ENCODE measurements around the gene FCRL6. TPM values are rescaled to one million over a fixed set of nuclear protein-coding genes. Genes with fewer than 3 reads are reported as not detected.

The FCRL6 gene
- total RNA-seq, 1 donor from 2014 or later: not detected

GRCh38 chr1:159804924-159805323 is 2.8 kb downstream of the FCRL6 start:
- H3K9me3 Mint-ChIP-seq (ENCODE audit: unreplicated experiment): peaks cover 5% of the 10 kb centered on the region
- Histone ChIP-seq H3K9me3 (ENCODE audit: insufficient read depth, low read depth, low read length) (no peaks in the 10 kb centered on the region), H3K9ac (ENCODE audit: low read length) (no peak overlapping the region), H3K27ac (ENCODE audit: low read depth, low read length) (no peak overlapping the region), H3K4me2 (ENCODE audit: low read length) (no peak overlapping the region), H2AFZ (ENCODE audit: low read depth, low read length) (no peak overlapping the region), H4K20me1 (ENCODE audit: insufficient read depth, low read length) (no peaks in the 10 kb centered on the region), H3K27me3 (ENCODE audit: insufficient read depth, low read length) (no peaks in the 10 kb centered on the region), H3K79me2 (ENCODE audit: insufficient read depth, low read length) (no peaks in the 10 kb centered on the region), H3K36me3 (ENCODE audit: insufficient read depth, low read length) (no peaks in the 10 kb centered on the region), H3K4me1 (ENCODE audit: insufficient read depth, low read length) (no peaks in the 10 kb centered on the region), H3K4me3 (ENCODE audit: insufficient read depth, low read depth, low read length) (no peak overlapping the region)
- no peak overlapping the region for H3K4me3 Mint-ChIP-seq (ENCODE audit: unreplicated experiment)
- H3K27ac Mint-ChIP-seq (ENCODE audit: unreplicated experiment): no peak overlapping the region
- no peaks in the 10 kb centered on the region for H3K4me1 Mint-ChIP-seq (ENCODE audit: low read depth, unreplicated experiment)
- DNase-seq (ENCODE audit: low read depth) (no peak), FAIRE-seq (peak; percentile 69)
- TF ChIP-seq EZH2 (IDR thresholded peaks at IDR 0.05; ENCODE audit: insufficient read depth, low read length): no peak
- TF ChIP-seq, protein P1, sequence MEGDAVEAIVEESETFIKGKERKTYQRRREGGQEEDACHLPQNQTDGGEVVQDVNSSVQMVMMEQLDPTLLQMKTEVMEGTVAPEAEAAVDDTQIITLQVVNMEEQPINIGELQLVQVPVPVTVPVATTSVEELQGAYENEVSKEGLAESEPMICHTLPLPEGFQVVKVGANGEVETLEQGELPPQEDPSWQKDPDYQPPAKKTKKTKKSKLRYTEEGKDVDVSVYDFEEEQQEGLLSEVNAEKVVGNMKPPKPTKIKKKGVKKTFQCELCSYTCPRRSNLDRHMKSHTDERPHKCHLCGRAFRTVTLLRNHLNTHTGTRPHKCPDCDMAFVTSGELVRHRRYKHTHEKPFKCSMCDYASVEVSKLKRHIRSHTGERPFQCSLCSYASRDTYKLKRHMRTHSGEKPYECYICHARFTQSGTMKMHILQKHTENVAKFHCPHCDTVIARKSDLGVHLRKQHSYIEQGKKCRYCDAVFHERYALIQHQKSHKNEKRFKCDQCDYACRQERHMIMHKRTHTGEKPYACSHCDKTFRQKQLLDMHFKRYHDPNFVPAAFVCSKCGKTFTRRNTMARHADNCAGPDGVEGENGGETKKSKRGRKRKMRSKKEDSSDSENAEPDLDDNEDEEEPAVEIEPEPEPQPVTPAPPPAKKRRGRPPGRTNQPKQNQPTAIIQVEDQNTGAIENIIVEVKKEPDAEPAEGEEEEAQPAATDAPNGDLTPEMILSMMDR (IDR thresholded peaks at IDR 0.05; ENCODE audit: insufficient read depth, low read depth, low read length): no peak
- H3K36me3 Mint-ChIP-seq (ENCODE audit: low read depth, unreplicated experiment): no peaks in the 10 kb centered on the region
- H3K27me3 Mint-ChIP-seq (ENCODE audit: low read depth, unreplicated experiment): peaks cover 23% of the 10 kb centered on the region

DNA sequence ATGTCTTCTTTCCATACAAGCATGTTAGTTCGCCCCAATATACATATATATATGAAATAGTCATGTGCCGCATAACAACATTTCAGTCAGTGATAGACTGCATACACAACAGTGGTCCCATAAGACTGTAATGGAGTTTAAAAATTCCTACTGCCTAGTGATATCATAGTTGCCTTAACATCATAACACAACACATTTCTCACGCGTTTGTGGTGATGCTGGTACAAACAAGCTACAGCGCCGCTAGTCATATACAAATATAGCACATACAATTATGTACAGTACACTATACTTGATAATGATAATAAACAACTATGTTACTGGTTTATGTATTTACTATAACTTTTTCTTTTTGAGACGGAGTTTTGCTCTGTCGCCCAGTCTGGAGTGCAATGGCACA is 13.8 kb downstream of the FCRL6 start:
- no peaks in the 10 kb centered on the region for H3K9me3 ChIP-seq (ENCODE audit: insufficient read depth, low read depth, low read length)
- H3K4me3 ChIP-seq (ENCODE audit: insufficient read depth, low read depth, low read length): no peak overlapping the region
- Mint-ChIP-seq H3K27ac (ENCODE audit: unreplicated experiment) (no peak overlapping the region), H3K36me3 (ENCODE audit: low read depth, unreplicated experiment) (peaks cover 2% of the 10 kb centered on the region), H3K27me3 (ENCODE audit: low read depth, unreplicated experiment) (peaks cover 34% of the 10 kb centered on the region), H3K4me3 (ENCODE audit: unreplicated experiment) (no peak overlapping the region), H3K4me1 (ENCODE audit: low read depth, unreplicated experiment) (no peaks in the 10 kb centered on the region), H3K9me3 (ENCODE audit: unreplicated experiment) (no peaks in the 10 kb centered on the region)
- no peaks in the 10 kb centered on the region for H4K20me1 ChIP-seq (ENCODE audit: insufficient read depth, low read length)
- H2AFZ ChIP-seq (ENCODE audit: low read depth, low read length): no peak overlapping the region
- H3K36me3 ChIP-seq (ENCODE audit: insufficient read depth, low read length): no peaks in the 10 kb centered on the region
- no peaks in the 10 kb centered on the region for H3K79me2 ChIP-seq (ENCODE audit: insufficient read depth, low read length)
- H3K9ac ChIP-seq (ENCODE audit: low read length): no peak overlapping the region
- TF ChIP-seq EZH2 (IDR thresholded peaks at IDR 0.05; ENCODE audit: insufficient read depth, low read length): no peak
- TF ChIP-seq, protein P1 (IDR thresholded peaks at IDR 0.05; ENCODE audit: insufficient read depth, low read depth, low read length): no peak
- DNase-seq (ENCODE audit: low read depth): no peak
- no peak overlapping the region for H3K27ac ChIP-seq (ENCODE audit: low read depth, low read length)
- H3K27me3 ChIP-seq (ENCODE audit: insufficient read depth, low read length): no peaks in the 10 kb centered on the region
- no peak overlapping the region for H3K4me2 ChIP-seq (ENCODE audit: low read length)
- H3K4me1 ChIP-seq (ENCODE audit: insufficient read depth, low read length): no peaks in the 10 kb centered on the region
- FAIRE-seq: no peak

DNA sequence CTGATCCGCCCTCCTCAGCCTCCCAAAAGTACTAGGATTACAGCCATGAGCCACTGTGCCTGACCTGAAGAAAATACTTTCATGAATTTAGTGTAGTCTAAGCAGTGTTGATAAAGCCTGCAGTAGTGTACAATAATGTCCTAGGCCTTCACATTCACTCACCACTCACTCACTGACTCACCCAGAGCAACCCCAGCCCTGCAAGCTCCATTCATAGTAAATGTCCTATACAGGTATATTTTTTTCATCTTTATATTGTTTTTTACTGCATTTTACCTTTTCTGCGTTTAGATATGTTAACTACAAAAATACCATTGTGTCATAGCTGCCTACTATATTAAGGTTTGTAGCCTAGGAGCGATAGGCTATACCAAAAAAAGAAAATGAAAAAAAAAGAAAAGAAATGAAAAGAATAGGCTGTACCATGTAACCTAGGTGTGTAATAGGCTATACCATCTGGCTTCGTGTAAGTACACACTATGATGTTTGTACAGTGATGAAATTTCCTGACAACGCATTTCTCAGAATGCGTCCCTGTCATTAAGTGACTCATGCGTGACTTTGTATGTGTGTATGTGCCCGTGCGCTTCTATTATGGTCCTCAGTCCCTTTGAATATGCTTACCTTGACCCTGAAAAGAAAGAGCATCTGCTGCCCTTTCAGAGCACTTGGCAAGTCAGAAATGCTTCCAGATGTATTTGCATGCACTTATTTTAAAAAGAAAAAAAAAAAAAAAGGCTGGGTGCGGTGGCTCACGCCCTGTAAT is 15.3 kb downstream of the FCRL6 start:
- H3K9ac ChIP-seq (ENCODE audit: low read length): no peak overlapping the region
- H3K4me3 Mint-ChIP-seq (ENCODE audit: unreplicated experiment): no peak overlapping the region
- H3K4me2 ChIP-seq (ENCODE audit: low read length): no peak overlapping the region
- H3K36me3 ChIP-seq (ENCODE audit: insufficient read depth, low read length): no peaks in the 10 kb centered on the region
- H3K4me1 Mint-ChIP-seq (ENCODE audit: low read depth, unreplicated experiment): no peaks in the 10 kb centered on the region
- peaks cover 32% of the 10 kb centered on the region for H3K27me3 Mint-ChIP-seq (ENCODE audit: low read depth, unreplicated experiment)
- no peak for DNase-seq (ENCODE audit: low read depth)
- H3K27me3 ChIP-seq (ENCODE audit: insufficient read depth, low read length): peaks cover 4% of the 10 kb centered on the region
- no peak overlapping the region for H3K27ac Mint-ChIP-seq (ENCODE audit: unreplicated experiment)
- H3K79me2 ChIP-seq (ENCODE audit: insufficient read depth, low read length): no peaks in the 10 kb centered on the region
- FAIRE-seq: no peak
- no peak overlapping the region for H3K4me3 ChIP-seq (ENCODE audit: insufficient read depth, low read depth, low read length)
- H3K9me3 Mint-ChIP-seq (ENCODE audit: unreplicated experiment): no peaks in the 10 kb centered on the region
- H3K9me3 ChIP-seq (ENCODE audit: insufficient read depth, low read depth, low read length): no peaks in the 10 kb centered on the region
- H4K20me1 ChIP-seq (ENCODE audit: insufficient read depth, low read length): no peaks in the 10 kb centered on the region
- H3K4me1 ChIP-seq (ENCODE audit: insufficient read depth, low read length): no peaks in the 10 kb centered on the region
- no peak for TF ChIP-seq EZH2 (IDR thresholded peaks at IDR 0.05; ENCODE audit: insufficient read depth, low read length)
- TF ChIP-seq, protein P1 (IDR thresholded peaks at IDR 0.05; ENCODE audit: insufficient read depth, low read depth, low read length): no peak
- H2AFZ ChIP-seq (ENCODE audit: low read depth, low read length): no peak overlapping the region
- no peak overlapping the region for H3K27ac ChIP-seq (ENCODE audit: low read depth, low read length)
- no peaks in the 10 kb centered on the region for H3K36me3 Mint-ChIP-seq (ENCODE audit: low read depth, unreplicated experiment)

Data from astrocyte (in vitro differentiated cells and primary cell).